Subcutaneous abdominal adipose tissue (tissue), 5 donors: ENCODE data around the gene GABRB3.
"Not testable (repeated sequence)": the region's sequence is repeated elsewhere in the genome, so short reads cannot be mapped to it uniquely, and the experiment has no call there.

ENCODE experiments used
- H3K27ac ChIP-seq: one replicate; pipeline ENCODE4 v1.7.0; 2013; ENCODE audit warnings: low read depth, mild to moderate bottlenecking, inconsistent platforms, low read length, moderate library complexity
- H3K27me3 ChIP-seq, 5 donors: one replicate each; pipeline ENCODE4 v1.7.0; 2013; ENCODE audit warnings: low read length in 5 of 5, inconsistent platforms in 1 of 5; ENCODE audit not compliant: control insufficient read depth in 5 of 5, insufficient read depth in 4 of 5
- H3K36me3 ChIP-seq, 5 donors: one replicate each; pipeline ENCODE4 v1.7.0; 2013; ENCODE audit warnings: low read length in 5 of 5; ENCODE audit not compliant: control insufficient read depth in 5 of 5, insufficient read depth in 5 of 5
- H3K4me1 ChIP-seq, 5 donors: one replicate each; pipeline ENCODE4 v1.7.0; 2013; ENCODE audit warnings: low read length in 5 of 5, mild to moderate bottlenecking in 3 of 5, moderate library complexity in 1 of 5; ENCODE audit not compliant: control insufficient read depth in 5 of 5, insufficient read depth in 5 of 5
- H3K4me3 ChIP-seq, 5 donors: one replicate each; pipeline ENCODE4 v1.7.0; 2013; ENCODE audit warnings: low read length in 5 of 5, low read depth in 1 of 5
- H3K9ac ChIP-seq, 5 donors: one replicate each; pipeline ENCODE4 v1.7.0; 2013; ENCODE audit warnings: low read length in 5 of 5, mild to moderate bottlenecking in 4 of 5, moderate library complexity in 3 of 5
- H3K9me3 ChIP-seq, 5 donors: one replicate each; pipeline ENCODE4 v1.7.0; 2013; ENCODE audit warnings: low read length in 5 of 5; ENCODE audit not compliant: control insufficient read depth in 5 of 5
- donor health status: healthy.
- donor health status: healthy.
- donor health status: healthy.
- donor health status: healthy.
- donor health status: healthy.

Gene GABRB3

DNA sequence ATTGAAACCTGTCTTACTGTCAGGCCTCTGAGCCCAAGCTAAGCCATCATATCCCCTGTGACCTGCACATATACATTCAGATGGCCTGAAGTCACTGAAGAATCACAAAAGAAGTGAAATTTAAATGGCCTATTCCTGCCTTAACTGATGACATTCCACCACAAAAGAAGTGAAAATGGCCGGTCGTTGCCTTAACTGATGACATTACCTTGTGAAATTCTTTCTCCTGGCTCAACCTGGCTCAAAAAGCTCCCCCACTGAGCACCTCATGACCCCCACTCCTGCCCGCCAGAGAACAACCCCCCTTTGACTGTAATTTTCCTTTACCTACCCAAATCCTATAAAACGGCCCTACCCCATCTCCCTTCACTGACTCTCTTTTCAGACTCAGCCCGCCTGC is 53.0 kb downstream of the GABRB3 start:
- not testable (repeated sequence) for H3K27ac ChIP-seq, H3K27me3 ChIP-seq, H3K4me3 ChIP-seq, H3K36me3 ChIP-seq, H3K9ac ChIP-seq, H3K4me1 ChIP-seq, H3K9me3 ChIP-seq

- Histone ChIP-seq H3K27me3 (no peaks in the 10 kb centered on the region), H3K4me3 (no peak overlapping the region), H3K27ac (no peak overlapping the region), H3K36me3 (no peaks in the 10 kb centered on the region), H3K4me1 (no peaks in the 10 kb centered on the region), H3K9ac (no peak overlapping the region), H3K9me3 (peaks cover 0 to 9% (median 0%) of the 10 kb centered on the region in 5 donors)
These were observed 56.8 kb downstream of the GABRB3 start for GRCh38 chr15:26716069-26716468.

DNA sequence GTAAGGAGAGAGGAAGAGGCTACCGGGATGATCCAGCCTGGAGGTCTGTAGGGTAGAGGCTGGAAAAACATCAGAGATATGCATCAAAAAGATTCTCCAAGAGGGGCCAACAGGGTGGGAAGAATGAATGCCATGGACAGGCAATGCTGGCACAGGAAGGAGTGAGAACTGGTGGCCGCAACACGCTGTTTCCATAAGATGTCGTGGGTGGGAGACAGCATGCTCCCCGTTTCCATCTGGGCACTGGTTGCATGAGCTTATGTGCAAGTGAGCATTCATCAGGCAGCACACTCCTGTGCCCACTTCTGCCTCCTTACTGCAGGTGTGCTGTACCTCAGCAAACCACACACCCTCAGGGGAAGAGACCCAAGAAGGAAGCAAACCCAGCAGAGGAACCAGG is 59.4 kb downstream of the GABRB3 start:
- no peak overlapping the region for H3K27ac ChIP-seq
- H3K9me3 ChIP-seq: peaks cover 0 to 9% (median 0%) of the 10 kb centered on the region in 5 donors
- H3K27me3 ChIP-seq: no peaks in the 10 kb centered on the region
- no peaks in the 10 kb centered on the region for H3K4me1 ChIP-seq
- no peak overlapping the region for H3K4me3 ChIP-seq
- no peaks in the 10 kb centered on the region for H3K36me3 ChIP-seq
- no peak overlapping the region for H3K9ac ChIP-seq

DNA sequence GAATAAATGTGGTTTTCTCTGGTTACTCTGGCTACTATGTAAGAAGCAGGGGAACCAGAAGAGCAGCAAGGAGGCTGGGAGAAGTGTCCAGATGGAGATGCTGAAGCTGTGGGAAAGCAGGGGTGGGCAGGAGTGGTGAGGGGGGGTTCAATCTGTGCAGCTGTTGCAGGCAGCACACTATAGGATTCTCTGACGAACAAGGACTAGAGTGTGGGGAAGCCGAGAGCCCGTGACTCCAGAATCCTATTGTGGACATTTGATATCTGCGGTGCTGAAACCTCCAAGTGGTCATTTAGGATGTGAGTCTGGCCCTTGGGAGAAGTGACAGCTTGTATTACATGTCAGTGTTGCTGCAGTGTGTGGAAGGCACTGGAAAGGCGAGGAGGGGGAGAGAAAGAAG is 60.5 kb downstream of the GABRB3 start:
- Histone ChIP-seq H3K36me3 (no peaks in the 10 kb centered on the region), H3K27ac (no peak overlapping the region), H3K9ac (no peak overlapping the region), H3K9me3 (peaks cover 0 to 9% (median 0%) of the 10 kb centered on the region in 5 donors), H3K4me1 (no peaks in the 10 kb centered on the region), H3K27me3 (no peaks in the 10 kb centered on the region), H3K4me3 (no peak overlapping the region)

DNA sequence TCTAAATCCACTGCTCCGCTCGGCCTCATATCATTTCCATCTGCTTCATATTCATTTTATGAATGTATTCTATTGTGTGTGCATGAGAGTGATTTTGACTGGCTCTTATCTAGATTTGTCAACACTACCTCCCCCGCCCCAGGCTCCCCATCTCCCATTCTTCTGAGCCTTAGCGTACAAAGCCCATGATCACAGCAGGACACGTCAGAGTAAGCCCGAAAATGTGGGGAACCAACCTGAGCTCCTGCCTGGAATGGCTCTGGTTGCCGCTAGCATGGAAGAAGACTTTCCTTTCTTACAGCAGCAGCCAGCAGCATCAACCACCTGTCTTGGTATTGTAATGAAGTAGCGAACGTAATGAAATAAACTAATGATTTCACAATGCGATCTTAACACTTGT is 61.4 kb downstream of the GABRB3 start:
- Histone ChIP-seq H3K27me3 (no peaks in the 10 kb centered on the region), H3K4me1 (no peaks in the 10 kb centered on the region), H3K27ac (no peak overlapping the region), H3K36me3 (no peaks in the 10 kb centered on the region), H3K9me3 (peaks cover 0 to 8% (median 0%) of the 10 kb centered on the region in 5 donors), H3K4me3 (no peak overlapping the region), H3K9ac (no peak overlapping the region)

GRCh38 chr15:26702381-26702780 is 70.5 kb downstream of the GABRB3 start:
- Histone ChIP-seq H3K27me3 (no peaks in the 10 kb centered on the region), H3K4me3 (no peak overlapping the region), H3K36me3 (no peaks in the 10 kb centered on the region), H3K9me3 (peaks cover 3 to 10% (median 4%) of the 10 kb centered on the region in 5 donors), H3K4me1 (no peaks in the 10 kb centered on the region), H3K9ac (no peak overlapping the region), H3K27ac (no peak overlapping the region)

- Histone ChIP-seq H3K27ac (no peak overlapping the region), H3K36me3 (no peaks in the 10 kb centered on the region)
These were observed 74.3 kb downstream of the GABRB3 start for GRCh38 chr15:26698555-26698954.

GRCh38 chr15:26697913-26698312 is 75.0 kb downstream of the GABRB3 start:
- H3K4me3 ChIP-seq: peak overlapping the region in 1 of 5 donors; percentile 11
- H3K27ac ChIP-seq: no peak overlapping the region
- peaks cover 0 to 2% (median 0%) of the 10 kb centered on the region in 5 donors for H3K27me3 ChIP-seq
- no peaks in the 10 kb centered on the region for H3K4me1 ChIP-seq
- H3K9me3 ChIP-seq: peaks cover 4 to 22% (median 8%) of the 10 kb centered on the region in 5 donors
- no peaks in the 10 kb centered on the region for H3K36me3 ChIP-seq
- H3K9ac ChIP-seq: no peak overlapping the region

More at GRCh38 chr15:26698555-26698954, 74.3 kb downstream of the GABRB3 start:
- H3K4me1 ChIP-seq: no peaks in the 10 kb centered on the region
- H3K4me3 ChIP-seq: no peak overlapping the region
- H3K9ac ChIP-seq: no peak overlapping the region
- peaks cover 0 to 2% (median 0%) of the 10 kb centered on the region in 5 donors for H3K27me3 ChIP-seq
- peaks cover 3 to 19% (median 6%) of the 10 kb centered on the region in 5 donors for H3K9me3 ChIP-seq

GRCh38 chr15:26691249-26691648 is 81.6 kb downstream of the GABRB3 start:
- Histone ChIP-seq H3K27me3 (no peaks in the 10 kb centered on the region), H3K4me3 (no peak overlapping the region), H3K27ac (no peak overlapping the region), H3K9ac (no peak overlapping the region), H3K4me1 (no peaks in the 10 kb centered on the region), H3K9me3 (peaks cover 0 to 11% (median 6%) of the 10 kb centered on the region in 5 donors), H3K36me3 (no peaks in the 10 kb centered on the region)

- Histone ChIP-seq H3K27me3 (no peaks in the 10 kb centered on the region), H3K27ac (no peak overlapping the region), H3K9ac (no peak overlapping the region), H3K4me1 (no peaks in the 10 kb centered on the region), H3K4me3 (no peak overlapping the region), H3K9me3 (peaks cover 0 to 11% (median 6%) of the 10 kb centered on the region in 5 donors), H3K36me3 (no peaks in the 10 kb centered on the region)
These were observed 82.1 kb downstream of the GABRB3 start for GRCh38 chr15:26690778-26691177.

DNA sequence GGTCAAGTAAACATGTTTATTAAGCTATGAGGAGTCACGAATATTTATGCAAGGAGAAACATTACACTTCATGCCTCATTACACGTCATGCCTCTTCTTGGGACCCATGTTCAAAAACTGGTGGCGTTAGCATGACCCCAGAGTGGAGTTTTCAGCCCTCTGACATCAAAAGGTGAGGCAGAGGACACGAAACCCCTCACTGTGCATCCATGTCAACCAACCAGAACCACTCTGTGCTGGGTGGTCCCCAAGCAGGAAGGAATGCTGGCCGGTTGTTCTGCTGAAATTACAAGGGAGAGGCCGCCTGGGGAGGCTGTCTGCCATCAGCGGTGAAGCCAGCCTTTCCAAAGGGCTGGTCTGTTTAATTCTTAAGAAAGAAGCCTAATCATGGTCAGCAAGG is 83.4 kb downstream of the GABRB3 start:
- H3K4me1 ChIP-seq: no peaks in the 10 kb centered on the region
- H3K27me3 ChIP-seq: no peaks in the 10 kb centered on the region
- H3K9ac ChIP-seq: no peak overlapping the region
- peaks cover 0 to 11% (median 6%) of the 10 kb centered on the region in 5 donors for H3K9me3 ChIP-seq
- no peak overlapping the region for H3K4me3 ChIP-seq
- H3K36me3 ChIP-seq: no peaks in the 10 kb centered on the region
- H3K27ac ChIP-seq: no peak overlapping the region
